HCT116 (cell line): ENCODE data around the gene CAMTA2.

ENCODE experiments used
- CBX3 ChIP-seq: IDR thresholded peaks from 2 replicates; pipeline ENCODE4 v1.6.1; 2012; ENCODE audit warnings: low read depth
- ELF1 ChIP-seq: IDR thresholded peaks from 2 replicates; pipeline ENCODE4 v1.6.1; 2012; ENCODE audit warnings: low read depth, borderline replicate concordance
- POLR2A ChIP-seq: IDR thresholded peaks from 2 replicates; pipeline ENCODE4 v1.7.0; 2011; ENCODE audit warnings: borderline replicate concordance; ENCODE audit not compliant: insufficient read depth, insufficient read length; ENCODE audit errors: extremely low read depth
- POLR2AphosphoS5 ChIP-seq: IDR thresholded peaks from 2 replicates; pipeline ENCODE4 v1.6.1; 2011; ENCODE audit warnings: mild to moderate bottlenecking, low read depth, low read length, moderate library complexity
- SIN3A ChIP-seq: IDR thresholded peaks from 2 replicates; pipeline ENCODE4 v1.6.1; 2012; ENCODE audit warnings: low read depth
- SP1 ChIP-seq: IDR thresholded peaks from 2 replicates; pipeline ENCODE4 v1.6.1; 2012; ENCODE audit warnings: low read depth
- ZBTB33 ChIP-seq: IDR thresholded peaks from 2 replicates; pipeline ENCODE4 v1.6.1; 2011; ENCODE audit warnings: mild to moderate bottlenecking, low read length, moderate library complexity; ENCODE audit not compliant: insufficient replicate concordance; ENCODE audit errors: extremely low read depth
- ZFX ChIP-seq: fragments of 450-650 bp; IDR thresholded peaks from 2 replicates; pipeline ENCODE4 v1.6.1; 2017
- TF ChIP-seq, protein P1 (sequence below), 3 experiments: fragments of 200-600 bp in 1 of 3; sonication (generic) in 1 of 3; IDR thresholded peaks in 2 of 3; conservative IDR thresholded peaks in 1 of 3; 2 replicates each; pipeline ENCODE4 v1.5.1; 2012 to 2017; ENCODE audit warnings: low read depth in 2 of 3, low read length in 2 of 3, antibody characterized with exemption in 1 of 3, borderline replicate concordance in 1 of 3, control low read depth in 1 of 3, mild to moderate bottlenecking in 1 of 3, mixed read lengths in 1 of 3, mixed run types in 1 of 3, moderate library complexity in 1 of 3; ENCODE audit not compliant: insufficient read depth in 1 of 3
- TF ChIP-seq, protein P2 (sequence below): IDR thresholded peaks from 2 replicates; pipeline ENCODE4 v1.6.1; 2012; ENCODE audit warnings: low read depth
- TF ChIP-seq, protein P3 (sequence below): IDR thresholded peaks from 2 replicates; pipeline ENCODE4 v1.6.1; 2012
- TF ChIP-seq, protein P4 (sequence below): IDR thresholded peaks from 2 replicates; pipeline ENCODE4 v1.6.1; 2012

- TF ChIP-seq, protein P1, sequence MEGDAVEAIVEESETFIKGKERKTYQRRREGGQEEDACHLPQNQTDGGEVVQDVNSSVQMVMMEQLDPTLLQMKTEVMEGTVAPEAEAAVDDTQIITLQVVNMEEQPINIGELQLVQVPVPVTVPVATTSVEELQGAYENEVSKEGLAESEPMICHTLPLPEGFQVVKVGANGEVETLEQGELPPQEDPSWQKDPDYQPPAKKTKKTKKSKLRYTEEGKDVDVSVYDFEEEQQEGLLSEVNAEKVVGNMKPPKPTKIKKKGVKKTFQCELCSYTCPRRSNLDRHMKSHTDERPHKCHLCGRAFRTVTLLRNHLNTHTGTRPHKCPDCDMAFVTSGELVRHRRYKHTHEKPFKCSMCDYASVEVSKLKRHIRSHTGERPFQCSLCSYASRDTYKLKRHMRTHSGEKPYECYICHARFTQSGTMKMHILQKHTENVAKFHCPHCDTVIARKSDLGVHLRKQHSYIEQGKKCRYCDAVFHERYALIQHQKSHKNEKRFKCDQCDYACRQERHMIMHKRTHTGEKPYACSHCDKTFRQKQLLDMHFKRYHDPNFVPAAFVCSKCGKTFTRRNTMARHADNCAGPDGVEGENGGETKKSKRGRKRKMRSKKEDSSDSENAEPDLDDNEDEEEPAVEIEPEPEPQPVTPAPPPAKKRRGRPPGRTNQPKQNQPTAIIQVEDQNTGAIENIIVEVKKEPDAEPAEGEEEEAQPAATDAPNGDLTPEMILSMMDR (IDR thresholded peaks at IDR 0.05 in 2 of 3, conservative IDR thresholded peaks at IDR 0.05 in 1 of 3; ENCODE audit: borderline replicate concordance in 1 of 3, insufficient read depth in 1 of 3, low read depth in 2 of 3, low read length in 2 of 3) = no peak
- TF ChIP-seq, protein P2, sequence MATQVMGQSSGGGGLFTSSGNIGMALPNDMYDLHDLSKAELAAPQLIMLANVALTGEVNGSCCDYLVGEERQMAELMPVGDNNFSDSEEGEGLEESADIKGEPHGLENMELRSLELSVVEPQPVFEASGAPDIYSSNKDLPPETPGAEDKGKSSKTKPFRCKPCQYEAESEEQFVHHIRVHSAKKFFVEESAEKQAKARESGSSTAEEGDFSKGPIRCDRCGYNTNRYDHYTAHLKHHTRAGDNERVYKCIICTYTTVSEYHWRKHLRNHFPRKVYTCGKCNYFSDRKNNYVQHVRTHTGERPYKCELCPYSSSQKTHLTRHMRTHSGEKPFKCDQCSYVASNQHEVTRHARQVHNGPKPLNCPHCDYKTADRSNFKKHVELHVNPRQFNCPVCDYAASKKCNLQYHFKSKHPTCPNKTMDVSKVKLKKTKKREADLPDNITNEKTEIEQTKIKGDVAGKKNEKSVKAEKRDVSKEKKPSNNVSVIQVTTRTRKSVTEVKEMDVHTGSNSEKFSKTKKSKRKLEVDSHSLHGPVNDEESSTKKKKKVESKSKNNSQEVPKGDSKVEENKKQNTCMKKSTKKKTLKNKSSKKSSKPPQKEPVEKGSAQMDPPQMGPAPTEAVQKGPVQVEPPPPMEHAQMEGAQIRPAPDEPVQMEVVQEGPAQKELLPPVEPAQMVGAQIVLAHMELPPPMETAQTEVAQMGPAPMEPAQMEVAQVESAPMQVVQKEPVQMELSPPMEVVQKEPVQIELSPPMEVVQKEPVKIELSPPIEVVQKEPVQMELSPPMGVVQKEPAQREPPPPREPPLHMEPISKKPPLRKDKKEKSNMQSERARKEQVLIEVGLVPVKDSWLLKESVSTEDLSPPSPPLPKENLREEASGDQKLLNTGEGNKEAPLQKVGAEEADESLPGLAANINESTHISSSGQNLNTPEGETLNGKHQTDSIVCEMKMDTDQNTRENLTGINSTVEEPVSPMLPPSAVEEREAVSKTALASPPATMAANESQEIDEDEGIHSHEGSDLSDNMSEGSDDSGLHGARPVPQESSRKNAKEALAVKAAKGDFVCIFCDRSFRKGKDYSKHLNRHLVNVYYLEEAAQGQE = no peak
- TF ChIP-seq POLR2AphosphoS5 = no peak
- TF ChIP-seq SP1 = no peak
- TF ChIP-seq, protein P3, sequence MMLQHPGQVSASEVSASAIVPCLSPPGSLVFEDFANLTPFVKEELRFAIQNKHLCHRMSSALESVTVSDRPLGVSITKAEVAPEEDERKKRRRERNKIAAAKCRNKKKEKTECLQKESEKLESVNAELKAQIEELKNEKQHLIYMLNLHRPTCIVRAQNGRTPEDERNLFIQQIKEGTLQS = no peak
- TF ChIP-seq POLR2A = no peak
- TF ChIP-seq ELF1 = no peak
- TF ChIP-seq ZBTB33 = no peak
- no peak for TF ChIP-seq CBX3
- TF ChIP-seq ZFX = no peak
- no peak for TF ChIP-seq SIN3A
- TF ChIP-seq, protein P4, sequence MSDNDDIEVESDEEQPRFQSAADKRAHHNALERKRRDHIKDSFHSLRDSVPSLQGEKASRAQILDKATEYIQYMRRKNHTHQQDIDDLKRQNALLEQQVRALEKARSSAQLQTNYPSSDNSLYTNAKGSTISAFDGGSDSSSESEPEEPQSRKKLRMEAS = no peak
Observed at GRCh38 chr17:4937553-4937952, 49.9 kb downstream of the CAMTA2 start.
